HEK293 (cell line): ENCODE measurements around the gene TMEM158.

Source experiments
- CTCF ChIA-PET: fragments of 350-600 bp; formaldehyde crosslinking; extraction: SDS; loops from one replicate; lab custom pipeline; 2021; ENCODE audit warnings: antibody characterized with exemption; lab: Yijun Ruan, JAX
- POLR2A ChIA-PET: fragments of 300-600 bp; formaldehyde crosslinking; extraction: SDS; loops from one replicate; lab custom pipeline; 2020; ENCODE audit warnings: antibody characterized with exemption, inconsistent platforms; lab: Yijun Ruan, JAX
- H3K27ac ChIP-seq: fragments of 200-500 bp; sonication (Bioruptor generic); 2 replicates; pipeline ENCODE4 v1.5.1; 2014; ENCODE audit warnings: low read depth, low read length, control low read depth, inconsistent platforms; ENCODE audit errors: extremely low read depth
- H3K36me3 ChIP-seq, 2 experiments: fragments of 200-500 bp in 1 of 2; sonication (Bioruptor generic) in 1 of 2; 1 replicate in 1 of 2; 2 replicates in 1 of 2; pipeline ENCODE4 v1.5.1; 2014 to 2017; ENCODE audit warnings: inconsistent platforms in 2 of 2, low read length in 2 of 2; ENCODE audit not compliant: control insufficient read depth in 2 of 2, insufficient read depth in 1 of 2
- H3K4me1 ChIP-seq: fragments of 200-500 bp; sonication (Bioruptor generic); 2 replicates; pipeline ENCODE4 v1.5.1; 2014; ENCODE audit warnings: mild to moderate bottlenecking, low read length, inconsistent platforms; ENCODE audit not compliant: control insufficient read depth, insufficient read depth
- H3K4me3 ChIP-seq: 2 replicates; pipeline ENCODE4 v1.5.1; 2011; ENCODE audit warnings: low read depth, mild to moderate bottlenecking, control low read depth, low read length, moderate library complexity
- H3K9me3 ChIP-seq: fragments of 200-500 bp; sonication (Bioruptor generic); 2 replicates; pipeline ENCODE4 v1.5.1; 2014; ENCODE audit warnings: low read depth, low read length, inconsistent platforms; ENCODE audit not compliant: control insufficient read depth, insufficient read depth
- BCL11B ChIP-seq: fragments of 450-650 bp; formaldehyde crosslinking; IDR thresholded peaks from 2 replicates; pipeline ENCODE4 v1.5.1; 2016; ENCODE audit warnings: low read depth, missing biosample characterization, missing genetic modification characterization
- GLIS2 ChIP-seq: fragments of 450-650 bp; formaldehyde crosslinking; IDR thresholded peaks from 2 replicates; pipeline ENCODE4 v1.5.1; 2016; ENCODE audit warnings: missing biosample characterization, missing genetic modification characterization
- SCRT2 ChIP-seq: fragments of 450-650 bp; formaldehyde crosslinking; IDR thresholded peaks from 2 replicates; pipeline ENCODE4 v1.5.1; 2016; ENCODE audit warnings: missing biosample characterization, missing genetic modification characterization
- ZBTB7A ChIP-seq: fragments of 450-650 bp; formaldehyde crosslinking; IDR thresholded peaks from 2 replicates; pipeline ENCODE4 v1.5.1; 2016; ENCODE audit warnings: low read depth, missing biosample characterization, missing genetic modification characterization
- ZFP41 ChIP-seq: fragments of 450-650 bp; formaldehyde crosslinking; IDR thresholded peaks from 2 replicates; pipeline ENCODE4 v1.5.1; 2016; ENCODE audit warnings: missing biosample characterization, missing genetic modification characterization, borderline replicate concordance
- ZNF112 ChIP-seq: fragments of 450-650 bp; formaldehyde crosslinking; IDR thresholded peaks from 2 replicates; pipeline ENCODE4 v1.5.0; 2017; ENCODE audit warnings: missing biosample characterization, missing genetic modification characterization
- ZNF146 ChIP-seq: fragments of 450-650 bp; formaldehyde crosslinking; IDR thresholded peaks from 2 replicates; pipeline ENCODE4 v1.5.1; 2016; ENCODE audit warnings: missing biosample characterization, missing genetic modification characterization
- ZNF214 ChIP-seq: fragments of 450-650 bp; formaldehyde crosslinking; IDR thresholded peaks from 2 replicates; pipeline ENCODE4 v1.5.1; 2017; ENCODE audit warnings: missing biosample characterization, mild to moderate bottlenecking, missing genetic modification characterization, borderline replicate concordance
- ZNF223 ChIP-seq: fragments of 450-650 bp; formaldehyde crosslinking; IDR thresholded peaks from 2 replicates; pipeline ENCODE4 v1.5.1; 2016; ENCODE audit warnings: missing biosample characterization, missing genetic modification characterization
- ZNF366 ChIP-seq: fragments of 450-650 bp; formaldehyde crosslinking; conservative IDR thresholded peaks from 2 replicates; pipeline ENCODE4 v1.5.1; 2016; ENCODE audit warnings: missing biosample characterization, missing genetic modification characterization
- ZNF514 ChIP-seq: fragments of 450-650 bp; formaldehyde crosslinking; IDR thresholded peaks from 2 replicates; pipeline ENCODE4 v1.5.1; 2016; ENCODE audit warnings: missing biosample characterization, missing genetic modification characterization
- ZNF558 ChIP-seq: fragments of 450-650 bp; formaldehyde crosslinking; IDR thresholded peaks from 2 replicates; pipeline ENCODE4 v1.5.1; 2016; ENCODE audit warnings: missing biosample characterization, missing genetic modification characterization
- ZNF571 ChIP-seq: fragments of 450-650 bp; formaldehyde crosslinking; IDR thresholded peaks from 2 replicates; pipeline ENCODE4 v1.5.0; 2017; ENCODE audit warnings: missing biosample characterization, missing genetic modification characterization
- ZNF658 ChIP-seq: fragments of 450-650 bp; formaldehyde crosslinking; IDR thresholded peaks from 2 replicates; pipeline ENCODE4; 2016; ENCODE audit warnings: missing biosample characterization, missing genetic modification characterization
- ZNF677 ChIP-seq: fragments of 450-650 bp; IDR thresholded peaks from 2 replicates; pipeline ENCODE4 v1.5.0; 2018; ENCODE audit warnings: missing biosample characterization, mild to moderate bottlenecking, missing genetic modification characterization, moderate library complexity
- ZNF701 ChIP-seq: fragments of 450-650 bp; formaldehyde crosslinking; IDR thresholded peaks from 2 replicates; pipeline ENCODE4 v1.5.1; 2016; ENCODE audit warnings: missing biosample characterization, missing genetic modification characterization
- TF ChIP-seq, protein P1 (sequence below): fragments of 450-650 bp; formaldehyde crosslinking; conservative IDR thresholded peaks from 2 replicates; pipeline ENCODE4 v1.5.1; 2016; ENCODE audit warnings: low read depth, missing biosample characterization, missing genetic modification characterization
- TF ChIP-seq, protein P2 (sequence below): fragments of 450-650 bp; formaldehyde crosslinking; optimal IDR thresholded peaks from 2 replicates; pipeline ENCODE3; 2016; ENCODE audit warnings: missing biosample characterization, mild to moderate bottlenecking, missing genetic modification characterization
- TF ChIP-seq, protein P3 (sequence below): fragments of 450-650 bp; formaldehyde crosslinking; IDR thresholded peaks from 2 replicates; pipeline ENCODE4 v1.5.1; 2017; ENCODE audit warnings: missing biosample characterization, missing genetic modification characterization
- TF ChIP-seq, protein P4 (sequence below): fragments of 450-650 bp; formaldehyde crosslinking; IDR thresholded peaks from 2 replicates; pipeline ENCODE4 v1.5.1; 2016; ENCODE audit warnings: missing biosample characterization, missing genetic modification characterization, low read depth

Gene TMEM158

DNA sequence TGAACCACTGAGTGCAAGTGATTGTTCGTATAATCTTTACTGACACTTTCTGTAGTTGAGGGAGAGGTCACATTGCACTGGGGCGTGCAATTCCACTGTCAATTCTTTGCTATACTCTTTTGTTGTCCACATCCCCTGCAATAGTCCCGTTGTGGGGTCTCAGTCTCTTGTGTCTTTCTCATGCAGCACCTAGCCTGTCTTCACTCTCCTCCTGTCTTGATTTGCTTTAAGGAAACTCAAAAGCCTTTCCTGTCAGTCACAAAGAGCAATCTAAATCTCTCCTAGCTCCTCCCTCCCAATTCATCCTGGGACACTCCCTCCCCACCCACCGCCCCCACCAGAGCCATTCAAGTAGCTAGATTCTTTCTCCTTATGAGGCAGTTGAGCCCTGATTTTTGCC, 13.2 kb upstream of the TMEM158 start:
- H3K36me3 ChIP-seq = no peaks in the 10 kb centered on the region
- no peak for TF ChIP-seq BCL11B (tag by site-specific recombination)
- TF ChIP-seq, protein P1, sequence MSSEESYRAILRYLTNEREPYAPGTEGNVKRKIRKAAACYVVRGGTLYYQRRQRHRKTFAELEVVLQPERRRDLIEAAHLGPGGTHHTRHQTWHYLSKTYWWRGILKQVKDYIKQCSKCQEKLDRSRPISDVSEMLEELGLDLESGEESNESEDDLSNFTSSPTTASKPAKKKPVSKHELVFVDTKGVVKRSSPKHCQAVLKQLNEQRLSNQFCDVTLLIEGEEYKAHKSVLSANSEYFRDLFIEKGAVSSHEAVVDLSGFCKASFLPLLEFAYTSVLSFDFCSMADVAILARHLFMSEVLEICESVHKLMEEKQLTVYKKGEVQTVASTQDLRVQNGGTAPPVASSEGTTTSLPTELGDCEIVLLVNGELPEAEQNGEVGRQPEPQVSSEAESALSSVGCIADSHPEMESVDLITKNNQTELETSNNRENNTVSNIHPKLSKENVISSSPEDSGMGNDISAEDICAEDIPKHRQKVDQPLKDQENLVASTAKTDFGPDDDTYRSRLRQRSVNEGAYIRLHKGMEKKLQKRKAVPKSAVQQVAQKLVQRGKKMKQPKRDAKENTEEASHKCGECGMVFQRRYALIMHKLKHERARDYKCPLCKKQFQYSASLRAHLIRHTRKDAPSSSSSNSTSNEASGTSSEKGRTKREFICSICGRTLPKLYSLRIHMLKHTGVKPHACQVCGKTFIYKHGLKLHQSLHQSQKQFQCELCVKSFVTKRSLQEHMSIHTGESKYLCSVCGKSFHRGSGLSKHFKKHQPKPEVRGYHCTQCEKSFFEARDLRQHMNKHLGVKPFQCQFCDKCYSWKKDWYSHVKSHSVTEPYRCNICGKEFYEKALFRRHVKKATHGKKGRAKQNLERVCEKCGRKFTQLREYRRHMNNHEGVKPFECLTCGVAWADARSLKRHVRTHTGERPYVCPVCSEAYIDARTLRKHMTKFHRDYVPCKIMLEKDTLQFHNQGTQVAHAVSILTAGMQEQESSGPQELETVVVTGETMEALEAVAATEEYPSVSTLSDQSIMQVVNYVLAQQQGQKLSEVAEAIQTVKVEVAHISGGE = no peak
- no peak for TF ChIP-seq ZNF558 (tag by site-specific recombination)
- no peak for TF ChIP-seq ZBTB7A (tag by site-specific recombination)
- TF ChIP-seq, protein P2, sequence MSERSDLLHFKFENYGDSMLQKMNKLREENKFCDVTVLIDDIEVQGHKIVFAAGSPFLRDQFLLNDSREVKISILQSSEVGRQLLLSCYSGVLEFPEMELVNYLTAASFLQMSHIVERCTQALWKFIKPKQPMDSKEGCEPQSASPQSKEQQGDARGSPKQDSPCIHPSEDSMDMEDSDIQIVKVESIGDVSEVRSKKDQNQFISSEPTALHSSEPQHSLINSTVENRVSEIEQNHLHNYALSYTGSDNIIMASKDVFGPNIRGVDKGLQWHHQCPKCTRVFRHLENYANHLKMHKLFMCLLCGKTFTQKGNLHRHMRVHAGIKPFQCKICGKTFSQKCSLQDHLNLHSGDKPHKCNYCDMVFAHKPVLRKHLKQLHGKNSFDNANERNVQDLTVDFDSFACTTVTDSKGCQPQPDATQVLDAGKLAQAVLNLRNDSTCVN (tag by site-specific recombination) = no peak
- TF ChIP-seq ZNF223 (tag by site-specific recombination) = no peak
- TF ChIP-seq, all 188 proteins: peak for 0
- H3K4me1 ChIP-seq = no peaks in the 10 kb centered on the region
- ChIA-PET CTCF (no interaction called here), POLR2A (no interaction called here)
- H3K4me3 ChIP-seq = no peak overlapping the region
- no peaks in the 10 kb centered on the region for H3K9me3 ChIP-seq
- H3K27ac ChIP-seq = no peak overlapping the region

DNA sequence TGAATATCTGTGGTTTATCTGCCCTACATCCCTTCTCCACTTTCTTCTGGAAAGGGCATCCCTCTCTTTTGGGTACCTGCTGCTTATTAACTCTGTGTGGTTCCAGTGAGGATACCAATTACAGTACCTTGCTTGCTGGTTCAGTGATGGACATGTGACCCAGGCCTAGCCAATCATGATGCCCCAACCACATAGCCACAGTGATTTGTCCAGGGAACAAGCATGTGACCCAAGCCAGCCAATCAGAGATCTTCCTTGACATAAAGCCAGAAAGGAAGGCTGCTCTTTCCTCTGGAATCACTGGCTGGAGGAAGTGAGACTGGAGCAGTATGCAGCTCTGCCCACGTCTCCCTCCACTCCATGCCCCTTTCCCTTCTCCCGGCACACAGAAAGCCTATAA, 10.9 kb upstream of the TMEM158 start:
- POLR2A ChIA-PET = no interaction called here
- Histone ChIP-seq H3K36me3 (no peaks in the 10 kb centered on the region), H3K27ac (no peak overlapping the region), H3K4me3 (no peak overlapping the region), H3K9me3 (no peaks in the 10 kb centered on the region), H3K4me1 (no peaks in the 10 kb centered on the region)
- TF ChIP-seq ZNF112 (tag by site-specific recombination) = no peak
- CTCF ChIA-PET = no interaction called here

DNA sequence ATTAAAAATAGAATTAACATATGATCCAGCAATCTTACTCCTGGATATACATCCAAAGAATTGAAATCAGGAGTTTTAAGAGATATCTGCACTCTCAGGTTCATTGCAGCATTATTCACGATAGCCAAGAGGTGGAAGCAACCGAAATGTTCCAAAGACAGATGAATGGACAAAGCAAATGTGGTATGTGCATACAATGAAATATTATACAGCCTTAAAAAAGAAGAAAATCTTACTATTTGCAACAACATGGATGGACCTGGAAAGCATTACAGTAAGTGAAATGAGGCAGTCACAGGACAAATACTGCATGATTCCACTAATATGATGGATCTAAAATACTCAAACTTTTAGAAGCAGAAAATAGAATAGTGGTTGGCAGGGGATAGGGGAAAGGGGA, 9.3 kb upstream of the TMEM158 start:
- ChIA-PET POLR2A (no interaction called here), CTCF (no interaction called here)
- no peaks in the 10 kb centered on the region for H3K4me1 ChIP-seq
- H3K9me3 ChIP-seq = no peaks in the 10 kb centered on the region
- H3K36me3 ChIP-seq = no peaks in the 10 kb centered on the region
- H3K4me3 ChIP-seq = no peak overlapping the region
- peak; percentile 41 for TF ChIP-seq ZNF146 (tag by site-specific recombination)
- TF ChIP-seq, protein P3, sequence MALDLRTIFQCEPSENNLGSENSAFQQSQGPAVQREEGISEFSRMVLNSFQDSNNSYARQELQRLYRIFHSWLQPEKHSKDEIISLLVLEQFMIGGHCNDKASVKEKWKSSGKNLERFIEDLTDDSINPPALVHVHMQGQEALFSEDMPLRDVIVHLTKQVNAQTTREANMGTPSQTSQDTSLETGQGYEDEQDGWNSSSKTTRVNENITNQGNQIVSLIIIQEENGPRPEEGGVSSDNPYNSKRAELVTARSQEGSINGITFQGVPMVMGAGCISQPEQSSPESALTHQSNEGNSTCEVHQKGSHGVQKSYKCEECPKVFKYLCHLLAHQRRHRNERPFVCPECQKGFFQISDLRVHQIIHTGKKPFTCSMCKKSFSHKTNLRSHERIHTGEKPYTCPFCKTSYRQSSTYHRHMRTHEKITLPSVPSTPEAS = no peak
- no peak overlapping the region for H3K27ac ChIP-seq

DNA sequence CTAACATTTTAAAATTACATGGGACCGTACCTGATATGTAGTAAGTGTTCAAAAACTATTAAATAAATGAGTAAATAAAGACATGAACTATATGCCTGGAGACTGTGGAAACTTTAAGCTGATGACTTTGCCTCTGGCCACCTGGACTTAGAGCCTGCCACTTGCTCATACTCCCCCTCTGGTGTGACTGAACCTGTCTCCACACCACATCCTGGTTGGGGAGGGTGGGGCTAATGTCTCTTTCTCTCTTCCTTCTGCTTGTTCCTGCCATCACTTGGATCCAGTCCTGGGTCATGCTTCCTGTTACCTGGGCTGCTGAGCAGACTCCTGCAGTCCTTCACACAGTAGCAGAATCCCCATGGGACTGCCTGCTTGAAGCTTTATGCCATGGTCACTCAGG, 8.2 kb upstream of the TMEM158 start:
- CTCF ChIA-PET = interaction anchor here (0.6 kb wide), 1 partner anchor 92 kb away, joined by 4 read pairs; no protein-coding TSS in a partner anchor
- Histone ChIP-seq H3K9me3 (no peaks in the 10 kb centered on the region), H3K27ac (no peak overlapping the region), H3K36me3 (no peaks in the 10 kb centered on the region), H3K4me1 (no peaks in the 10 kb centered on the region), H3K4me3 (no peak overlapping the region)
- POLR2A ChIA-PET = no interaction called here
- TF ChIP-seq SCRT2 (no peak), GLIS2 (tag by site-specific recombination) (no peak), ZNF571 (tag by site-specific recombination) (no peak), ZFP41 (tag by site-specific recombination) (no peak), ZNF701 (no peak), ZNF214 (tag by site-specific recombination) (no peak), ZNF658 (tag by site-specific recombination) (no peak), ZNF366 (tag by site-specific recombination) (no peak), ZNF677 (tag by site-specific recombination) (no peak), ZNF514 (no peak)
- TF ChIP-seq, protein P4, sequence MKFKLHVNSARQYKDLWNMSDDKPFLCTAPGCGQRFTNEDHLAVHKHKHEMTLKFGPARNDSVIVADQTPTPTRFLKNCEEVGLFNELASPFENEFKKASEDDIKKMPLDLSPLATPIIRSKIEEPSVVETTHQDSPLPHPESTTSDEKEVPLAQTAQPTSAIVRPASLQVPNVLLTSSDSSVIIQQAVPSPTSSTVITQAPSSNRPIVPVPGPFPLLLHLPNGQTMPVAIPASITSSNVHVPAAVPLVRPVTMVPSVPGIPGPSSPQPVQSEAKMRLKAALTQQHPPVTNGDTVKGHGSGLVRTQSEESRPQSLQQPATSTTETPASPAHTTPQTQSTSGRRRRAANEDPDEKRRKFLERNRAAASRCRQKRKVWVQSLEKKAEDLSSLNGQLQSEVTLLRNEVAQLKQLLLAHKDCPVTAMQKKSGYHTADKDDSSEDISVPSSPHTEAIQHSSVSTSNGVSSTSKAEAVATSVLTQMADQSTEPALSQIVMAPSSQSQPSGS (tag by site-specific recombination) = no peak
